HCT116 (cell line): ENCODE data around the gene DIPK1A. TPM values are rescaled to one million over a fixed set of nuclear protein-coding genes. Genes with fewer than 3 reads are reported as not detected.

Source experiments
- ATAC-seq: fragments of 200-7000 bp; cut with Tn5 transposase; 2 replicates; pipeline ENCODE4 v1.9.1; 2020; ENCODE audit warnings: mild to moderate bottlenecking, moderate library complexity
- BruUV-seq: library from RNA; stranded (reverse); fragments of 400-500 nt; replicated peaks from 2 replicates; lab custom pipeline; 2021; lab: Mats Ljungman, UMichigan
- CTCF ChIA-PET: fragments of 300-600 bp; sonication (Branson Sonifier 250); formaldehyde crosslinking; loops from one replicate; lab custom pipeline; 2021; ENCODE audit warnings: antibody characterized with exemption; lab: Charles Lee
- POLR2A ChIA-PET: fragments of 300-600, 350-600 bp; sonication (Branson Sonifier 250); formaldehyde crosslinking; loops from one replicate; lab custom pipeline; 2021; ENCODE audit warnings: antibody characterized with exemption; lab: Charles Lee
- RAD21 ChIA-PET, 2 experiments: fragments of 300-600 bp; sonication (Branson Sonifier 250); formaldehyde crosslinking; loops; one replicate each; lab custom pipeline; 2023; ENCODE audit warnings: low total read pairs in 2 of 2; ENCODE audit not compliant: uncharacterized antibody in 2 of 2, unreplicated experiment in 2 of 2, low non-redundant PET in 1 of 2; lab: Charles Lee
- DNase-seq: peaks from one replicate; pipeline ENCODE4 v3.0.0-alpha.2; 2010; ENCODE audit warnings: low read depth, low spot score
- H2AFZ ChIP-seq: fragments of 200-600 bp; shearing (Covaris generic), sonication (generic); 2 replicates; pipeline ENCODE4 v1.6.1; 2017; ENCODE audit warnings: low read depth, mixed run types, mixed read lengths, antibody characterized with exemption, low read length; ENCODE audit not compliant: poor library complexity, severe bottlenecking
- H3K27ac ChIP-seq: 2 replicates; pipeline ENCODE4 v1.5.1; 2012; ENCODE audit warnings: low read depth, low read length
- H3K27me3 ChIP-seq: fragments of 200-600 bp; sonication (generic); 2 replicates; pipeline ENCODE4 v1.6.1; 2016; ENCODE audit warnings: mixed run types, low read length, mixed read lengths; ENCODE audit not compliant: insufficient read depth
- H3K36me3 ChIP-seq, 2 experiments: fragments of 200-500 bp in 1 of 2; fragments of 200-600 bp in 1 of 2; sonication (Bioruptor generic) in 1 of 2; sonication (generic) in 1 of 2; 2 replicates each; pipeline versions ENCODE4 v1.5.1 to v1.6.1; 2014 to 2016; ENCODE audit warnings: low read length in 2 of 2, inconsistent platforms in 1 of 2, mixed read lengths in 1 of 2, mixed run types in 1 of 2; ENCODE audit not compliant: insufficient read depth in 2 of 2, control insufficient read depth in 1 of 2
- H3K4me1 ChIP-seq, 2 experiments: fragments of 200-600 bp in 1 of 2; sonication (generic) in 1 of 2; 2 replicates each; pipeline versions ENCODE4 v1.5.1 to v1.6.1; 2012 to 2017; ENCODE audit warnings: low read length in 2 of 2, inconsistent platforms in 1 of 2, mild to moderate bottlenecking in 1 of 2, mixed read lengths in 1 of 2, mixed run types in 1 of 2, moderate library complexity in 1 of 2; ENCODE audit not compliant: insufficient read depth in 2 of 2, control insufficient read depth in 1 of 2
- H3K4me2 ChIP-seq: fragments of 200-600 bp; sonication (generic); 2 replicates; pipeline ENCODE4 v1.6.1; 2017; ENCODE audit warnings: mixed run types, low read length, mixed read lengths
- H3K4me3 ChIP-seq, 2 experiments: fragments of 200-600 bp in 1 of 2; sonication (generic) in 1 of 2; replicated peaks in 1 of 2; 2 replicates each; pipeline ENCODE4 v1.5.1; 2011 to 2016; ENCODE audit warnings: low read length in 2 of 2, control low read depth in 1 of 2, low read depth in 1 of 2, mild to moderate bottlenecking in 1 of 2, mixed read lengths in 1 of 2, mixed run types in 1 of 2
- H3K79me2 ChIP-seq: fragments of 200-600 bp; sonication (generic); 2 replicates; pipeline ENCODE4 v1.6.1; 2017; ENCODE audit warnings: mild to moderate bottlenecking, mixed run types, low read length, moderate library complexity, mixed read lengths; ENCODE audit not compliant: insufficient read depth
- H3K9ac ChIP-seq: fragments of 200-600 bp; sonication (generic); 2 replicates; pipeline ENCODE4 v1.6.1; 2016; ENCODE audit warnings: low read length, mixed read lengths
- H3K9me2 ChIP-seq: fragments of 200-600 bp; sonication (generic), shearing (Covaris generic); 2 replicates; pipeline ENCODE4 v1.6.1; 2017; ENCODE audit warnings: mixed run types, mild to moderate bottlenecking, moderate library complexity; ENCODE audit not compliant: insufficient read depth
- H3K9me3 ChIP-seq, 2 experiments: fragments of 200-500 bp in 1 of 2; fragments of 200-600 bp in 1 of 2; sonication (Bioruptor generic) in 1 of 2; sonication (generic) in 1 of 2; 2 replicates each; pipeline ENCODE4 v1.6.1; 2014 to 2017; ENCODE audit warnings: low read length in 2 of 2, mixed read lengths in 2 of 2, inconsistent platforms in 1 of 2, low read depth in 1 of 2, mild to moderate bottlenecking in 1 of 2, mixed run types in 1 of 2, moderate library complexity in 1 of 2; ENCODE audit not compliant: control insufficient read depth in 1 of 2, insufficient read depth in 1 of 2
- H4K20me1 ChIP-seq: fragments of 200-600 bp; sonication (generic), shearing (Covaris generic); 2 replicates; pipeline ENCODE4 v1.6.1; 2017; ENCODE audit warnings: mixed run types, mild to moderate bottlenecking, moderate library complexity; ENCODE audit not compliant: insufficient read depth
- ATF3 ChIP-seq: IDR thresholded peaks from 2 replicates; pipeline ENCODE4 v1.6.1; 2012
- CBX3 ChIP-seq: IDR thresholded peaks from 2 replicates; pipeline ENCODE4 v1.6.1; 2012; ENCODE audit warnings: low read depth
- CTCF ChIP-seq, 3 experiments: fragments of 200-600 bp in 1 of 3; sonication (generic) in 1 of 3; IDR thresholded peaks in 2 of 3; conservative IDR thresholded peaks in 1 of 3; 2 replicates each; pipeline ENCODE4 v1.5.1; 2012 to 2017; ENCODE audit warnings: low read depth in 2 of 3, low read length in 2 of 3, antibody characterized with exemption in 1 of 3, borderline replicate concordance in 1 of 3, control low read depth in 1 of 3, mild to moderate bottlenecking in 1 of 3, mixed read lengths in 1 of 3, mixed run types in 1 of 3, moderate library complexity in 1 of 3; ENCODE audit not compliant: insufficient read depth in 1 of 3
- EZH2phosphoT487 ChIP-seq: fragments of 200-600 bp; IDR thresholded peaks from 2 replicates; pipeline ENCODE4 v1.6.1; 2018; ENCODE audit warnings: antibody characterized with exemption, borderline replicate concordance
- POLR2A ChIP-seq: IDR thresholded peaks from 2 replicates; pipeline ENCODE4 v1.7.0; 2011; ENCODE audit warnings: borderline replicate concordance; ENCODE audit not compliant: insufficient read depth, insufficient read length; ENCODE audit errors: extremely low read depth
- RAD21 ChIP-seq: IDR thresholded peaks from 2 replicates; pipeline ENCODE4 v1.6.1; 2012; ENCODE audit warnings: low read depth, mild to moderate bottlenecking
- REST ChIP-seq: IDR thresholded peaks from 2 replicates; pipeline ENCODE4 v1.6.1; 2012; ENCODE audit warnings: low read depth
- SRF ChIP-seq: IDR thresholded peaks from 2 replicates; pipeline ENCODE4 v1.6.1; 2012; ENCODE audit warnings: low read depth
- YY1 ChIP-seq: IDR thresholded peaks from 2 replicates; pipeline ENCODE4 v1.6.1; 2011; ENCODE audit warnings: low read length, low read depth, moderate library complexity, mild to moderate bottlenecking; ENCODE audit not compliant: insufficient replicate concordance; ENCODE audit errors: extremely low read depth
- ZFX ChIP-seq: fragments of 450-650 bp; IDR thresholded peaks from 2 replicates; pipeline ENCODE4 v1.6.1; 2017
- intact Hi-C: fragments of 100-400 bp; cut with micrococcal nuclease; formaldehyde crosslinking; loops from 2 replicates; pipeline ENCODE4 v1.10.0; 2022
- total RNA-seq: library from RNA; stranded (reverse); gene quantifications from one replicate; pipeline ENCODE4 v1.2.1, GENCODE V29; 2021; ENCODE audit not compliant: unreplicated experiment

The DIPK1A gene
- total RNA-seq, 1 experiment from 2014 or later, result 4.3 TPM

GRCh38 chr1:92874987-92875386, 86.3 kb downstream of the DIPK1A start:
- no peaks in the 10 kb centered on the region for H3K27me3 ChIP-seq
- no peak overlapping the region for H3K4me3 ChIP-seq
- no TSS peak for BruUV-seq
- no peak overlapping the region for H3K27ac ChIP-seq
- no peak overlapping the region for H3K4me2 ChIP-seq
- no peaks in the 10 kb centered on the region for H3K36me3 ChIP-seq
- no peaks in the 10 kb centered on the region for H3K9me2 ChIP-seq
- RAD21 ChIA-PET, result no interaction called here
- H4K20me1 ChIP-seq, result no peaks in the 10 kb centered on the region
- intact Hi-C loops, result no loop called here
- no peaks in the 10 kb centered on the region for H3K4me1 ChIP-seq
- no peak for DNase-seq
- CTCF ChIA-PET, result no interaction called here
- no peak for ATAC-seq
- no peak overlapping the region for H3K9ac ChIP-seq
- POLR2A ChIA-PET, result no interaction called here
- TF ChIP-seq ZFX (no peak), RAD21 (no peak), POLR2A (no peak), EZH2phosphoT487 (no peak), CBX3 (no peak), ATF3 (no peak), SRF (no peak), REST (no peak), YY1 (no peak), CTCF (IDR thresholded peaks at IDR 0.05 in 2 of 3, conservative IDR thresholded peaks at IDR 0.05 in 1 of 3; ENCODE audit: borderline replicate concordance in 1 of 3, insufficient read depth in 1 of 3, low read depth in 2 of 3, low read length in 2 of 3) (no peak)
- H2AFZ ChIP-seq, result no peak overlapping the region
- peaks cover 3 to 7% of the 10 kb centered on the region in 2 experiments; a peak in 1 of 4 replicates for H3K9me3 ChIP-seq
- no peaks in the 10 kb centered on the region for H3K79me2 ChIP-seq
